H1 (cell line): ENCODE results near the gene DCHS1. TPM values are rescaled to one million over a fixed set of nuclear protein-coding genes. Genes with fewer than 3 reads are reported as not detected.

ENCODE experiments used
- CTCF ChIA-PET: fragments of 300-600 bp; sonication (Branson Sonifier 250); formaldehyde crosslinking; loops from one replicate; lab custom pipeline; 2021; ENCODE audit not compliant: partially characterized antibody; lab: Charles Lee
- POLR2A ChIA-PET: fragments of 300-600 bp; sonication (Branson Sonifier 250); formaldehyde crosslinking; loops from one replicate; lab custom pipeline; 2021; ENCODE audit warnings: inconsistent platforms; ENCODE audit not compliant: partially characterized antibody; lab: Charles Lee
- DNase-seq, 2 experiments: peaks; one replicate each; pipeline versions ENCODE4 v3.0.0 to v3.0.0-alpha.2; 2010 to 2022; ENCODE audit warnings: low spot score in 2 of 2, low read depth in 1 of 2, mixed read lengths in 1 of 2
- FAIRE-seq: peaks from 2 replicates; lab custom pipeline; 2011; peaks lifted over from hg19 to GRCh38; lab: Jason Lieb, UNC
- H2AFZ ChIP-seq: 2 replicates; pipeline ENCODE4 v1.8.1; 2012; ENCODE audit warnings: low read length, inconsistent platforms
- H2AK5ac ChIP-seq: 2 replicates; pipeline ENCODE4 v1.6.1; 2013; ENCODE audit warnings: low read depth, low read length
- H2BK120ac ChIP-seq: replicated peaks from 2 replicates; pipeline ENCODE3; 2013; ENCODE audit warnings: low read depth, low read length, inconsistent platforms
- H2BK12ac ChIP-seq: 2 replicates; pipeline ENCODE4 v1.6.1; 2013; ENCODE audit warnings: low read depth, low read length
- H2BK15ac ChIP-seq: 2 replicates; pipeline ENCODE4 v1.6.1; 2013; ENCODE audit warnings: low read length
- H2BK20ac ChIP-seq: 2 replicates; pipeline ENCODE4 v1.6.1; 2013; ENCODE audit warnings: low read length
- H2BK5ac ChIP-seq: 2 replicates; pipeline ENCODE4 v1.6.1; 2013; ENCODE audit warnings: low read depth, low read length
- H3K14ac ChIP-seq: 2 replicates; pipeline ENCODE4 v1.6.1; 2013; ENCODE audit warnings: inconsistent platforms; ENCODE audit not compliant: insufficient read length
- H3K18ac ChIP-seq: 2 replicates; pipeline ENCODE4 v1.6.1; 2013; ENCODE audit warnings: low read length; ENCODE audit errors: extremely low read depth
- H3K23ac ChIP-seq: 2 replicates; pipeline ENCODE4 v1.6.1; 2013; ENCODE audit warnings: inconsistent platforms; ENCODE audit not compliant: insufficient read length
- H3K23me2 ChIP-seq: 2 replicates; pipeline ENCODE4 v1.6.1; 2013; ENCODE audit warnings: low read depth, low read length
- H3K27ac ChIP-seq: 2 replicates; pipeline ENCODE4 v1.6.1; 2011; ENCODE audit warnings: low read depth, low read length, inconsistent platforms
- H3K27me3 ChIP-seq, 4 experiments: replicated peaks in 1 of 4; 1 replicate in 1 of 4; 2 replicates in 3 of 4; pipeline versions ENCODE4 v1.6.1 to v1.8.1; 2011 to 2013; ENCODE audit warnings: low read length in 3 of 4, mild to moderate bottlenecking in 3 of 4, inconsistent platforms in 2 of 4, mixed read lengths in 2 of 4, moderate library complexity in 1 of 4; ENCODE audit not compliant: control insufficient read depth in 3 of 4, insufficient read depth in 3 of 4; ENCODE audit errors: extremely low read depth in 1 of 4
- H3K36me3 ChIP-seq, 4 experiments: 2 replicates each; pipeline versions ENCODE4 v1.6.1 to v1.8.1; 2011 to 2013; ENCODE audit warnings: mild to moderate bottlenecking in 4 of 4, low read length in 3 of 4, moderate library complexity in 2 of 4, control low read depth in 1 of 4, inconsistent platforms in 1 of 4; ENCODE audit not compliant: insufficient read depth in 4 of 4, control insufficient read depth in 2 of 4
- H3K4ac ChIP-seq: replicated peaks from 2 replicates; pipeline ENCODE3; 2013; ENCODE audit warnings: low read length, low read depth, mixed read lengths, inconsistent platforms; ENCODE audit not compliant: insufficient read length
- H3K4me1 ChIP-seq, 4 experiments: replicated peaks in 1 of 4; 1 replicate in 1 of 4; 2 replicates in 3 of 4; pipeline versions ENCODE4 v1.6.1 to v1.8.1; 2011 to 2013; ENCODE audit warnings: low read length in 3 of 4, inconsistent platforms in 2 of 4, mixed read lengths in 1 of 4; ENCODE audit not compliant: insufficient read depth in 4 of 4, control insufficient read depth in 3 of 4
- H3K4me2 ChIP-seq, 2 experiments: 2 replicates each; pipeline versions ENCODE4 v1.6.1 to v1.8.1; 2011 to 2013; ENCODE audit warnings: low read depth in 2 of 2, low read length in 2 of 2, control low read depth in 1 of 2, inconsistent platforms in 1 of 2, mild to moderate bottlenecking in 1 of 2; ENCODE audit not compliant: insufficient read depth in 1 of 2
- H3K4me3 ChIP-seq, 4 experiments: fragments of 200-600, 300-600 bp in 1 of 4; sonication (generic), shearing (Covaris generic), sonication (Bioruptor Twin) in 1 of 4; 2 replicates each; pipeline versions ENCODE4 v1.5.1 to v1.8.1; 2011 to 2016; ENCODE audit warnings: low read length in 4 of 4, low read depth in 3 of 4, control low read depth in 2 of 4, inconsistent platforms in 2 of 4, mild to moderate bottlenecking in 2 of 4, mixed read lengths in 1 of 4, moderate library complexity in 1 of 4; ENCODE audit not compliant: insufficient read depth in 2 of 4; ENCODE audit errors: extremely low read depth in 1 of 4
- H3K56ac ChIP-seq: replicated peaks from 2 replicates; pipeline ENCODE3; 2013; ENCODE audit warnings: low read depth, mild to moderate bottlenecking, mixed read lengths, low read length, inconsistent platforms; ENCODE audit not compliant: insufficient read length
- H3K79me1 ChIP-seq: 2 replicates; pipeline ENCODE4 v1.6.1; 2013; ENCODE audit warnings: low read depth, low read length, control low read depth
- H3K79me2 ChIP-seq, 2 experiments: 2 replicates each; pipeline versions ENCODE4 v1.6.1 to v1.8.1; 2012 to 2013; ENCODE audit warnings: low read length in 2 of 2, mild to moderate bottlenecking in 2 of 2, inconsistent platforms in 1 of 2; ENCODE audit not compliant: insufficient read depth in 2 of 2, control insufficient read depth in 1 of 2
- H3K9ac ChIP-seq, 4 experiments: replicated peaks in 1 of 4; 1 replicate in 1 of 4; 2 replicates in 3 of 4; pipeline versions ENCODE4 v1.6.1 to v1.8.1; 2011 to 2013; ENCODE audit warnings: low read depth in 3 of 4, low read length in 3 of 4, control low read depth in 2 of 4, mild to moderate bottlenecking in 2 of 4, moderate library complexity in 2 of 4, inconsistent platforms in 1 of 4; ENCODE audit errors: extremely low read depth in 1 of 4
- H3K9me3 ChIP-seq, 2 experiments: 2 replicates each; pipeline versions ENCODE4 v1.6.1 to v1.8.1; 2012 to 2013; ENCODE audit warnings: mild to moderate bottlenecking in 2 of 2, moderate library complexity in 2 of 2, control low read depth in 1 of 2, inconsistent platforms in 1 of 2, low read depth in 1 of 2, low read length in 1 of 2, mixed read lengths in 1 of 2; ENCODE audit not compliant: insufficient read depth in 2 of 2
- H4K20me1 ChIP-seq, 2 experiments: replicated peaks in 1 of 2; 2 replicates each; pipeline versions ENCODE3 to v1.8.1; 2011 to 2013; ENCODE audit warnings: inconsistent platforms in 2 of 2, low read length in 2 of 2, mild to moderate bottlenecking in 1 of 2; ENCODE audit not compliant: insufficient read depth in 2 of 2, control insufficient read depth in 1 of 2
- H4K5ac ChIP-seq: 2 replicates; pipeline ENCODE4 v1.6.1; 2013; ENCODE audit warnings: low read length, low read depth, mixed read lengths, inconsistent platforms; ENCODE audit not compliant: insufficient read length
- H4K8ac ChIP-seq: 2 replicates; pipeline ENCODE4 v1.8.0; 2013; ENCODE audit warnings: mild to moderate bottlenecking, moderate library complexity, low read length, inconsistent platforms; ENCODE audit not compliant: insufficient read depth; ENCODE audit errors: extremely low read depth
- H4K91ac ChIP-seq: replicated peaks from 2 replicates; pipeline ENCODE3; 2013; ENCODE audit warnings: low read length, mixed read lengths, inconsistent platforms; ENCODE audit not compliant: insufficient read length
- CHD1 ChIP-seq: IDR thresholded peaks from 2 replicates; pipeline ENCODE4 v1.6.1; 2012; ENCODE audit warnings: low read depth, low read length, improper control_type of control experiment
- WGBS, 2 experiments: shearing (Covaris generic) in 1 of 2; methylation state at CpG; one replicate each; pipeline versions ENCODE4 v1.1.6 to v1.1.7; 2013 to 2015; ENCODE audit warnings: low lambda C conversion rate in 2 of 2, mixed read lengths in 2 of 2, inconsistent platforms in 1 of 2, low coverage in 1 of 2, missing lambda C conversion rate in 1 of 2; ENCODE audit not compliant: insufficient replicate concordance in 2 of 2, insufficient coverage in 1 of 2, insufficient read length in 1 of 2; ENCODE audit errors: extremely low coverage in 1 of 2, missing lambda C conversion rate in 1 of 2; 5-methylcytosine and 5-hydroxymethylcytosine counted together
- polyA plus RNA-seq, 7 experiments: library from polyadenylated mRNA; depleted of rRNA in 3 of 7; stranded (reverse) in 5 of 7; unstranded in 2 of 7; fragments of >200 nt in 5 of 7; fragments of 200-250 nt in 2 of 7; gene quantifications; 1 replicate in 5 of 7; 2 replicates in 1 of 7; 4 replicates in 1 of 7; pipeline versions ENCODE4 v1.2.1 to v1.2.3, GENCODE V29; 2011 to 2013; ENCODE audit warnings: missing spikeins in 2 of 7, mixed read lengths in 2 of 7
- total RNA-seq: library from RNA; stranded (reverse); fragmentation: NEBNext Ultra II Directional; extraction: Animal tissue kit (Norgen Biotek cat#: 25700); gene quantifications from 2 replicates; pipeline ENCODE4 v1.2.1, GENCODE V29; 2021
- TF ChIP-seq, protein P1 (sequence below): IDR thresholded peaks from 2 replicates; pipeline ENCODE4 v1.6.1; 2012; ENCODE audit warnings: low read length, inconsistent platforms

Gene DCHS1
- total and polyA plus RNA-seq, 2 of the 8 experiments (the other 6 are each of a cell fraction or from before 2014, with no cell fraction given) = 8.2 to 10.5 TPM

DNA sequence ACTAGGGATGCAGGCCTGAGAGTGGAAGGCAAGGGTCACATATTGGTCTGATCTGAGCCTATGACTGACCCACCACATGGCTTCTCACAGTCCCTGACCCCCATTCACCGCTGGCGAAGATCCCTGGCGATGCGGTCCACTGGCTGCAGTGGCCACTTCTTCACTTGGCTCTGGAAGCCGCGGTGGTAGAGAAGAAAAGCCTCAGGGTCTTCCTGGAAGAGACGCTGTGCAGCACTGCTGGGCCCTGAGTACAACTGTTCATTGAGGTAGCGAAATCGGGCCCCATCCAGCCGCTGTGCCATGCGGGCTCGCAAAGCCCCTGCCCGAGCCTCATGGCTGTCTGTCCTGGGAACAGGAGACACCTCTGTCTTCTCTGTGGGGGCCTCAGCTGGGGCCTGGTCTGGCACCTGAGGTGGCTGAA is 54.6 kb downstream of the DCHS1 start:
- Histone ChIP-seq H3K14ac (no peak overlapping the region), H3K79me1 (peaks cover 7% of the 10 kb centered on the region), H3K79me2 (peaks cover 3 to 31% of the 10 kb centered on the region in 2 experiments), H3K4me2 (no peak overlapping the region; a peak in 1 of 4 replicates), H3K27me3 (no peaks in the 10 kb centered on the region), H3K27ac (no peak overlapping the region), H3K36me3 (peaks cover 3 to 19% (median 9%) of the 10 kb centered on the region in 4 experiments; a peak in 7 of 8 replicates)
- peak in 1 of 2 experiments; percentile 23 for DNase-seq
- TF ChIP-seq, protein P1, sequence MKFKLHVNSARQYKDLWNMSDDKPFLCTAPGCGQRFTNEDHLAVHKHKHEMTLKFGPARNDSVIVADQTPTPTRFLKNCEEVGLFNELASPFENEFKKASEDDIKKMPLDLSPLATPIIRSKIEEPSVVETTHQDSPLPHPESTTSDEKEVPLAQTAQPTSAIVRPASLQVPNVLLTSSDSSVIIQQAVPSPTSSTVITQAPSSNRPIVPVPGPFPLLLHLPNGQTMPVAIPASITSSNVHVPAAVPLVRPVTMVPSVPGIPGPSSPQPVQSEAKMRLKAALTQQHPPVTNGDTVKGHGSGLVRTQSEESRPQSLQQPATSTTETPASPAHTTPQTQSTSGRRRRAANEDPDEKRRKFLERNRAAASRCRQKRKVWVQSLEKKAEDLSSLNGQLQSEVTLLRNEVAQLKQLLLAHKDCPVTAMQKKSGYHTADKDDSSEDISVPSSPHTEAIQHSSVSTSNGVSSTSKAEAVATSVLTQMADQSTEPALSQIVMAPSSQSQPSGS = no peak
- no peak for TF ChIP-seq CHD1
- TF ChIP-seq, all 59 proteins: peak for 0
- no peak overlapping the region for H3K23ac ChIP-seq
- peaks cover 0 to 10% of the 10 kb centered on the region in 2 experiments for H4K20me1 ChIP-seq
- no peak overlapping the region for H2AK5ac ChIP-seq
- no peak overlapping the region; a peak in 1 of 7 replicates for H3K9ac ChIP-seq
- no peak overlapping the region for H2BK120ac ChIP-seq
- no peak overlapping the region for H3K4ac ChIP-seq
- WGBS, 2 experiments = 96% methylated on average over 13 of the region's 13 CpGs; no CpG with 5 or more reads in 1 of the 2 experiments
- no peak overlapping the region for H4K8ac ChIP-seq
- ChIA-PET CTCF (no interaction called here), POLR2A (no interaction called here)
- H3K9me3 ChIP-seq = no peaks in the 10 kb centered on the region
- no peak overlapping the region for H3K18ac ChIP-seq
- H3K56ac ChIP-seq = no peak overlapping the region
- no peak overlapping the region for H4K91ac ChIP-seq
- no peak overlapping the region for H2BK12ac ChIP-seq
- H3K4me3 ChIP-seq = no peak overlapping the region
- no peak overlapping the region for H2BK20ac ChIP-seq
- no peak overlapping the region for H2BK5ac ChIP-seq
- H2AFZ ChIP-seq = no peak overlapping the region
- H3K4me1 ChIP-seq = peaks cover 0 to 9% (median 3%) of the 10 kb centered on the region in 4 experiments; a peak in 4 of 7 replicates
- no peak overlapping the region for H2BK15ac ChIP-seq
- no peak for FAIRE-seq
- no peak overlapping the region for H4K5ac ChIP-seq
- H3K23me2 ChIP-seq = peaks cover 16% of the 10 kb centered on the region
